ENCODE measurements around the gene FOSL1.

Gene FOSL1

GRCh38 chr11:65900125-65900898 is at the start of gene FOSL1:
FOSL1 (minus strand) TSS chr11:65900388; CDS start chr11:65900339, 49 bp downstream.
- peak; percentile 92 to 95 (median 94) for DNase-seq (ENCODE audit: low read depth in 2 of 3, low spot score in 1 of 3)

DNA sequence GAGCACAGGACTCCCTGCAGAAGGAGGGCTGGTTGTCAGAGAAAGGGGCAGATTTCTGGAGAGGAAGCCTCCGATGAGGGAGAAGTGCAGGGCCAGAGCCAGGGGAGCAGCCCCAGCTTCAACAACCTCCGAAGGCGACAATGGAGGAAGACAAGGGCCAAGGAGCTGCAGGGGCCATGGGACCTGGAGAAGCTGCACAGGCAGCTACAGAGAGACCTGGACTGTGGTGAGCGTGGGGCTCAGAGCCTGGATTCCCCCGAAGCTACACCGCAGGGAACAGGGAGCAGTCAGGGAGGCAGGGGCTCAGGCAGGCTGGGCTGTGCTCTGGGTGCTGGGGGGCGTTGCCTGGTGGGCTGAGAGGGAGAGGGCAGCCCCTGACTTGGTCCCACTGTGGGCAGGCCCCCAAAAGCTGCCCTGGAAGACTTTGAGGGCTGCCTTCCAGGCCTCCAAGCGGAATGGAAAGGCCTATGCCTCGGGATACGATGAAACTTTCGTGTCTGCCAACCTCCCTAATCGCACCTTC is 47.5 kb upstream of the FOSL1 start:
- DNase-seq (ENCODE audit: low read depth in 2 of 3, low spot score in 1 of 3): no peak

DNA sequence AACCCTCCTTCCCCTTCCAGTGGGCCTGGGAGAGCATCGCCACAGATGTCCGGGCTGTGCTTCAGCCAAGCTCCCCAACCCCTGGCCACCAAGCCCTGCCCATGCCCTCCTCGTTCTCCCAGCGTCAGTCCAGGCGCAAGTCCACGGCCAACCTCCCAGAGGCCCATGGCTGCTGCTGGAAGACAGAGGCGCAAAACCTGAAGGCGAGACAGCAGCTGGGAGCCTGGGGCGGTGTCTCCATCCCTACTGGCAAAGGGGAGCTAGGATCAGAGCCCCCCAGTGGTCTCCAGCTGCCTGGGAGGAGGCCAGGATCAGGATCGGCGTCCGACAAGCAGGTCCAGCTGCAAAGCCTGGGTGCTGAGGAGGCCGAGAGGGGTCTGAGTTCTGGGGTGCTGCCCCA is 46.9 kb upstream of the FOSL1 start:
- no peak for DNase-seq (ENCODE audit: low read depth in 2 of 3, low spot score in 1 of 3)

- no peak for DNase-seq (ENCODE audit: low read depth in 2 of 3, low spot score in 1 of 3)
Observed at GRCh38 chr11:65946655-65947054, 46.5 kb upstream of the FOSL1 start.

DNA sequence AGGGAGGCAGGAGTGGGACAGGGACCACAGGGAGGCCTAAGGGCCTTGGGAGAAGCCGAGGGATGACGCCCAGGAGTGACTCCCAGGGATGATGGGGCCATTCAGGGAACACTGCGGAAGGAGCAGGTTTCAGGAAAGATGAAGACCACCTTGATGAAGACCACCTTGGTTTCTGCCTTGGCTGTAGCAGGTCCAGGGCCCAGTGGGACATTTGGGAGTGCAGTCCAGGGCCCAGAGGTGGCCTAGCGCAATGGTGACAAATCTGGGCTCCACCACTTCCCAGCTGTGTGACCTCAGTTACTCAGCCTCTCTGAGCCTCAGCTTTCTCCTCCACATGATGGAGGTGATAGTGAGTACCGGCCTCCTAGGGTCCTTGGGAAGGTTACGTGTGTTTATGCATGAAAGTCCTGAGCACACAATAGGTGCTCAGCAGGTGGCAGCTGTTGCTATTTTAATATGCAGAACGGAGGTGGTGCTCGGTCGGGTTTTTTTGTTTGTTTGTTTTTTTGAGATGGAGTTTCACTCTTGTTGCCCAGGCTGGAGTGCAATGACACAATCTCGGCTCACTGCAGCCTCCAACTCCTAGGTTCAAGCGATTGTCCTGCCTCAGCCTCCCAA is 45.9 kb upstream of the FOSL1 start:
- no peak for DNase-seq (ENCODE audit: low read depth in 2 of 3, low spot score in 1 of 3)

DNA sequence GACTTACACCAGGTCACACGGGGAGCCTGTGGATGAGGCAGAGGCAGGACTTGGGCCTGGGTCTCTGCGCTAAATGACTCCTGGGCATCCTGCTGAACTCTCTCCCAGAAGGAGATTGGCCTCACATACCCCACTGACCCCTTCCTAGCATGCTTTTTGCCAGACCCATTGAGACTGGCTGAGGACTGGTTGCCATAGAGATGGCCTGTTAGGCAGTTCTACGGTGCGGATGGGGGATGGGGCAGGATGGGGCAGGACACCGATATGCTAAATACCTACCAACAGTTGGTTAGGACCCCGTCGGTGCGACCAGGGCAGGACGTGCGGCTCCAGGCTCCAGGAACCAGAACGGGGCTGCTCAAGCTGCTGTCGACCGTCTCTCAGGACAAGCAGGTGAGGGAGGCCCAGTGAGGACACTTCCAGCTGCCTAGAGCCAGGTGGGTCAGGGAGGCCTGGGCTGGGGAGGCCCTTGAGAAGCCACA is 45.3 kb upstream of the FOSL1 start, which contains the start of gene TSGA10IP:
TSS of gene TSGA10IP (plus strand) at position 51 of the 482 bp plus-strand sequence. CDS start at position 247, 196 bp downstream.
- no peak for DNase-seq (ENCODE audit: low read depth in 2 of 3, low spot score in 1 of 3)

GRCh38 chr11:65944767-65945166 is 44.6 kb upstream of the FOSL1 start:
- DNase-seq (ENCODE audit: low read depth in 2 of 3, low spot score in 1 of 3): no peak

- DNase-seq (ENCODE audit: low read depth in 2 of 3, low spot score in 1 of 3): no peak
Observed at GRCh38 chr11:65944191-65944590, 44.0 kb upstream of the FOSL1 start.

DNA sequence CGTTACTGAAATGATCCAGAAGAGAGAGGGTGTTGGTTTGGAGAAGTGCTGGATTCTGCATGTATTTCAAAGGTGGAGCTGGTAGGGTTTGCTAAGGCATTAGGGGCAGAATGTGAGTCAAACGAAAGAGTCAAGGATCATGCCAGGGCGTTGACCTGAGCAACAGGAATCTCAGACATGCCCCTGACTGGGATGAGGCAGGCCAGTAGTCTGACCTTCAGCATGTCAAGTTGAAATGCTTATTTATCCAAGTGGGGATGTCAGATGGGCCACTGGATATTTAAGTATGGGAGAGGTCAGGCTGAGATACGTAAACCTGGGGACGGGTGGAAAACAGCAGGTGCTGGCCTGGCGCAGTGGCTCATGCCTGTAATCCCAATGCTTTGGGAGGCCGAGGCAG is 42.3 kb upstream of the FOSL1 start:
- DNase-seq (ENCODE audit: low read depth in 2 of 3, low spot score in 1 of 3): no peak

DNA sequence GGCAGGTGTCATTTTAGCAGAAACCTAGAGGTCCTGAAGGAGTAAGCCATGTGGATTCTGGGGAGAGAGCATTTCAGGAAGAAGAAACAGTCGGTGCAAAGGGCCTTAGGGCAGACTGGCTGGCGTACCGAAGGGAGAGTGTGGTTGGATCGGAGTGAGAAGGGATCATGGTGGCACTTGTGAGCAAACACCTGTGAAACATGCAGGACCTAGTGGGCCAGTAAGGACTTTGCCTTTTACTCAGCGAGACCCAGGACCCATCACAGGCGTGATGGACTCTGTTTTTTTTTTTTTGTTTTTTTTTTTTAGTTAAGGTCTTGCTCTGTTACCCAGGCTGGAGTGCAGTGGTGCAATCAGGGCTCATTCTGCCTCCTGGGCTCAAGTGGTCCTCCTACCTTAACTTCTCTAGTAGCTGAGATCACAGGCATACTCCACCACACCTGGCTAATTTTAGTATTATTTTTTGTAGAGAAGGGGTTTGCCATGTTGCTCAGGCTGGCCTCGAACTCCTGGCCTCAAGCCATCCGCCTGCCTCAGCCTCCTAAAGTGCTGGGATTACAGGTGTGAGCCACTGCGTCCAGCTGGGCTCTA is 41.6 kb upstream of the FOSL1 start:
- no peak for DNase-seq (ENCODE audit: low read depth in 2 of 3, low spot score in 1 of 3)

- no peak for DNase-seq (ENCODE audit: low read depth in 2 of 3, low spot score in 1 of 3)
Observed at GRCh38 chr11:65937766-65938165, 37.6 kb upstream of the FOSL1 start.

DNA sequence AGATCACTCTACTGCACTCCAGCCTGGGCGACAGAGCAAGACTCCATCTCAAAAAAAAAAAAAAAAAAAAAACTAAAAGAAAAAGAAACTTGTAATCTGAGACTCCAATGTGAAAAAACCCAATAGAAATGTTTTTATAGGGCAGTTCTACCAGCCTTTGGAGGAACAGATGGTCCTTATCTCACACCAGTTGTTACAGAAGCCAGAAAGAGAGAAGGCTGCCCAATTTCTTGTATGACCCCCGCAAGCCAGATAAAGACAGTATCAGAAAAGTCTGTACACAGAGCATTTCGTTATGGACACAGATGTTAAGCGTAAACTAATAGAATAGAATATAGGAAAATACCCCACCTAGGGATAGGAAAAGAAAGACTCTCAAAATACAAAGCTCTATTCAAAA is 33.8 kb upstream of the FOSL1 start:
- no peak for DNase-seq (ENCODE audit: low read depth in 2 of 3, low spot score in 1 of 3)

- DNase-seq (ENCODE audit: low read depth in 2 of 3, low spot score in 1 of 3): peak in 1 of 3 donors; percentile 27
Observed at GRCh38 chr11:65932558-65932919, 32.4 kb upstream of the FOSL1 start.

- DNase-seq (ENCODE audit: low read depth in 2 of 3, low spot score in 1 of 3): no peak
Observed at GRCh38 chr11:65931773-65932557, 31.8 kb upstream of the FOSL1 start.

- DNase-seq (ENCODE audit: low read depth in 2 of 3, low spot score in 1 of 3): no peak
Observed at GRCh38 chr11:65928667-65929066, 28.5 kb upstream of the FOSL1 start.

DNA sequence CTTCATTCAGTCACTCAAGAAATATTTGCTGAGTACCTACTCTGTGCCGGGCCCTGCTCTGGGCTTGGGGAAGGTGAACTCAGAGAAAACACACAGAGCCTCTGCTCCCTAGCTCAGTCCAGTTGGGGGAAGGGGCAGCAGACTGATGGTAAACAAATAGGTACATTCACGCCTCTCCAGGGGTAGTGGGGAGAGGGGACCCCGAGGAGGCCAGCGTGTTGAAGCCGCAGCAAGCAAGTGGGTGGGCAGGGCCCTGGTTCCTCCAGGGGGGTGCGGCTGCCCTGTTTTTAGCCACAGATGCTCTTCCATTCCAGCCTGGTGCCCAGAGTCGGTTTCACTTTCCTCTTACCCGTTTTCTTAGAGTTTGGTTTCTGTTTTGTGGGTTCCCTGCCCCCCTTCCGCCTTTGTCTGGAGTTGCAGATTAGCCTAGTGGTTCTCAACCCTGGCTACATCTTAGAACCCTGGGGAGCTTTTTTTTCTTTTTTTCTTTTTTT is 27.8 kb upstream of the FOSL1 start:
- DNase-seq (ENCODE audit: low read depth in 2 of 3, low spot score in 1 of 3): peak; percentile 52 to 67 (median 55)

DNA sequence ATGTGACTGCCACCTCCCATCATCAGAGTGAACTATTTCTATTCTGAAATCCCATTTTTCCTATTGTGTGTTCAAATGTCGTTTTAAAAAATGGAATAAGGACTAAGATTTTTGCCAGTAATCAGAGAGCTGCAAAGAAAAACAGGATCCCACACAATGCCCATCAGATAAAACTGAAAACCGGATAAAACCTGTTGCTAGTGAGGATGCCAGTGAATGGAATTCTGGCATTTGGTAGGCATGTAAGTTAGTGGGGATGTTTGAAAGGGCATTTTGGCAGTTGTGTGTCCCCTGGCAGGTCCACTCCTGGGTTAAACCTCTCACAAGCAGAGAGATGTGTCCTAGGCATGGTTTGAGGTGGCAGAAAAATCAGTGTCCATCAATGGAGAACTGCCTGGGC is 25.2 kb upstream of the FOSL1 start:
- DNase-seq (ENCODE audit: low read depth in 2 of 3, low spot score in 1 of 3): no peak

DNA sequence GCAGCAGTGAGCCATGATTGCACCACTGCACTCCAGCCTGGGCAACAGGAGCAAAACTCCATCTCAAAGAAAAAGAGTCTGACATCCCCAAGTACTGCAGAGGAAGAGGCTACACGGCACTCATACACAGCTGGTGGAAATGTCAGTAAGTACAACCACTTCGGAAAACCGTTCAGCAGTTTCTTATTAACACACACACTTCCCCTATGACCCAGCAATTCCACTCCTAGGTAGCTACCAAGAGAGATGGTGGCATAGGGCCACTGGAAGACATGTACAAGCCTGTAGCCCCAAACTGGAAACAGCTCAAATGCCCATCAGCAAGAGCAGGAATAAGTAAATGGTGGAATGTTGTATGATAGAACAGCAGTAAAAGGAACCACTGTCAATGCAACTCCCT is 22.4 kb upstream of the FOSL1 start:
- no peak for DNase-seq (ENCODE audit: low read depth in 2 of 3, low spot score in 1 of 3)

GRCh38 chr11:65921876-65922275 is 21.7 kb upstream of the FOSL1 start:
- DNase-seq (ENCODE audit: low read depth in 2 of 3, low spot score in 1 of 3): no peak

DNA sequence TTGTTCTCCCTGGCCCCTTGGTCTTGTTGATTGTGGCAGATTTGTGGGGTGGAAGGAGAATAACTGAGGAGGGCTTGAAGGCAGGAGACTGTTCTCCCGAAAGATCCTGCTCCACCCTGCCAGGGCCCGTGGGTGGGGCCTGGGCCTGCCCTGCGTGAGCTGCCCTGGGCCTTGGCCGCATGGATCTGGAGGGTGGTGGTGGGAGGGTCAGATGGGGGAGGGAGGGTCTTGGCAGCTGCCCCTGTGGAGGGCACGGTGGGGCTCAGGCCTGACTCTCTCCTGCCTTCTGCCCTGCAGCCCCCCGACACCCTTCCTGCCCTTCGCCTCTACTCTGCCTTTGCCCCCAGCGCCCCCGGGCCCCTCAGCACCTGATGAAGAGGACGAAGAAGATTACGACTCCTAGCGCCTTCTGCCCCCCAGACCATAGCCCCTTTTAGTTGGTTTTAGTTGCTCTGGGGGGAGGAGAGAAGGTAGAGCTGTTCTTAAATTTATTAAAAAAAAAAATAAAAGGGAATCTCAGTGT is 20.9 kb upstream of the FOSL1 start:
- DNase-seq (ENCODE audit: low read depth in 2 of 3, low spot score in 1 of 3): no peak

- DNase-seq (ENCODE audit: low read depth in 2 of 3, low spot score in 1 of 3): no peak
Observed at GRCh38 chr11:65920372-65920802, 20.2 kb upstream of the FOSL1 start.
